ENCODE measurements around the gene THAP3. TPM values are rescaled to one million over a fixed set of nuclear protein-coding genes. Genes with fewer than 3 reads are reported as not detected.

Gene THAP3
- total and polyA plus RNA-seq, 2 donors from 2014 or later = 14.4 to 28.7 TPM

DNA sequence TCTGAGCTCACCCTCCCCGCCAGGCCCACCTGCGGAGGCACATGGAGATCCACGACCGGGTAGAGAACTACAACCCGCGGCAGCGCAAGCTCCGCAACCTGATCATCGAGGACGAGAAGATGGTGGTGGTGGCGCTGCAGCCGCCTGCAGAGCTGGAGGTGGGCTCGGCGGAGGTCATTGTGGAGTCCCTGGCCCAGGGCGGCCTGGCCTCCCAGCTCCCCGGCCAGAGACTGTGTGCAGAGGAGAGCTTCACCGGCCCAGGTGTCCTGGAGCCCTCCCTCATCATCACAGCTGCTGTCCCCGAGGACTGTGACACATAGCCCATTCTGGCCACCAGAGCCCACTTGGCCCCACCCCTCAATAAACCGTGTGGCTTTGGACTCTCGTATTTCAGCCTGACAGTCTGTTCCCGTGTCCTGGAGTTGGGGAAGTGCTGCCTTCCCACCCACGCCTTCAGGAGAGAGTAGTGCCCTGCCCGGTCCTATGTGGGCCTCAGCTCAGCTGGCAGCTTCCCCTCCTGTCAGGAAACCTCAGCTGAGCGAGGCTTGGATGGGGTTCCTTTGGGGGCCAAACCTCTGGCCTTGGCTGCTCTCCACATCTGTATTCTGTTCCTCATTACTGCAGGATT is 35.7 kb upstream of the THAP3 start:
- FAIRE-seq (no peak), DNase-seq (peak in 3 of 5 donors; percentile 24 to 54 (median 42))
- H3K4me3 ChIP-seq (ENCODE audit: low read length in 3 of 3) = no peak overlapping the region
- H3K9ac ChIP-seq (ENCODE audit: low read length in 3 of 3) = peak overlapping the region in 1 of 3 donors; percentile 7
- H3K27me3 ChIP-seq (ENCODE audit: control insufficient read depth, insufficient read depth, low read length) = no peaks in the 10 kb centered on the region
- no peaks in the 10 kb centered on the region for H3K9me3 ChIP-seq (ENCODE audit: control insufficient read depth in 2 of 3, insufficient read depth in 1 of 3, low read length in 3 of 3)
- peaks cover 0 to 5% (median 3%) of the 10 kb centered on the region in 3 donors for H3K4me1 ChIP-seq (ENCODE audit: control insufficient read depth in 2 of 3, insufficient read depth in 2 of 3, low read depth in 1 of 3, low read length in 3 of 3)
- H3K36me3 ChIP-seq (ENCODE audit: control insufficient read depth in 2 of 3, insufficient read depth in 3 of 3, low read length in 3 of 3) = peaks cover 2 to 38% (median 32%) of the 10 kb centered on the region in 3 donors
- TF ChIP-seq CTCF (IDR thresholded peaks at IDR 0.05; ENCODE audit: borderline replicate concordance, extremely low read depth, insufficient read depth) = no peak
- H3K27ac ChIP-seq (ENCODE audit: low read depth in 2 of 2, low read length in 2 of 2) = no peak overlapping the region
- intact Hi-C loops (cut with DNase I) = no loop called here

GRCh38 chr1:6590046-6590445 is 34.6 kb upstream of the THAP3 start:
- Histone ChIP-seq H3K27me3 (ENCODE audit: control insufficient read depth, insufficient read depth, low read length) (no peaks in the 10 kb centered on the region), H3K9ac (ENCODE audit: low read length in 3 of 3) (no peak overlapping the region), H3K27ac (ENCODE audit: low read depth in 2 of 2, low read length in 2 of 2) (no peak overlapping the region), H3K9me3 (ENCODE audit: control insufficient read depth in 2 of 3, insufficient read depth in 1 of 3, low read length in 3 of 3) (no peaks in the 10 kb centered on the region), H3K4me3 (ENCODE audit: low read length in 3 of 3) (no peak overlapping the region), H3K4me1 (ENCODE audit: control insufficient read depth in 2 of 3, insufficient read depth in 2 of 3, low read depth in 1 of 3, low read length in 3 of 3) (peaks cover 0 to 5% (median 0%) of the 10 kb centered on the region in 3 donors), H3K36me3 (ENCODE audit: control insufficient read depth in 2 of 3, insufficient read depth in 3 of 3, low read length in 3 of 3) (peaks cover 2 to 42% (median 38%) of the 10 kb centered on the region in 3 donors)
- no peak for TF ChIP-seq CTCF (IDR thresholded peaks at IDR 0.05; ENCODE audit: borderline replicate concordance, extremely low read depth, insufficient read depth)
- intact Hi-C loops (cut with DNase I) = no loop called here
- no peak for FAIRE-seq
- DNase-seq = no peak

- TF ChIP-seq CTCF (IDR thresholded peaks at IDR 0.05; ENCODE audit: borderline replicate concordance, extremely low read depth, insufficient read depth) = no peak
Observed at GRCh38 chr1:6591222-6591621, 33.4 kb upstream of the THAP3 start.

More at GRCh38 chr1:6591222-6591621, 33.4 kb upstream of the THAP3 start:
- no peak overlapping the region for H3K27ac ChIP-seq (ENCODE audit: low read depth in 2 of 2, low read length in 2 of 2)
- FAIRE-seq (no peak), DNase-seq (no peak)
- H3K27me3 ChIP-seq (ENCODE audit: control insufficient read depth, insufficient read depth, low read length) = no peaks in the 10 kb centered on the region
- peaks cover 0 to 4% (median 3%) of the 10 kb centered on the region in 3 donors for H3K4me1 ChIP-seq (ENCODE audit: control insufficient read depth in 2 of 3, insufficient read depth in 2 of 3, low read depth in 1 of 3, low read length in 3 of 3)
- H3K4me3 ChIP-seq (ENCODE audit: low read length in 3 of 3) = no peak overlapping the region
- peaks cover 2 to 46% (median 46%) of the 10 kb centered on the region in 3 donors for H3K36me3 ChIP-seq (ENCODE audit: control insufficient read depth in 2 of 3, insufficient read depth in 3 of 3, low read length in 3 of 3)
- intact Hi-C loops (cut with DNase I) = no loop called here
- no peak overlapping the region for H3K9ac ChIP-seq (ENCODE audit: low read length in 3 of 3)
- no peaks in the 10 kb centered on the region for H3K9me3 ChIP-seq (ENCODE audit: control insufficient read depth in 2 of 3, insufficient read depth in 1 of 3, low read length in 3 of 3)
